Pancreas (tissue), 10 donors: ENCODE data around the gene URM1. TPM values are rescaled to one million over a fixed set of nuclear protein-coding genes. Genes with fewer than 3 reads are reported as not detected.

Experiments
- ATAC-seq, 4 donors: fragments of 200-7000 bp; cut with Tn5 transposase; one replicate each; pipeline versions ENCODE4 v1.8.0 to v1.9.1; 2020; ENCODE audit warnings: mild to moderate bottlenecking in 4 of 4, moderate library complexity in 4 of 4
- DNase-seq, 6 donors: peaks; one replicate each; pipeline ENCODE4 v3.0.0-alpha.2; 2020
- FAIRE-seq: peaks from 2 replicates; lab custom pipeline; 2012; peaks lifted over from hg19 to GRCh38; lab: Jason Lieb, UNC
- H3K27ac ChIP-seq, 4 donors: fragments of 200-600 bp; sonication (generic); 1 replicate in 3 of 4; 2 replicates in 1 of 4; pipeline versions ENCODE4 v1.5.0 to v1.8.0; 2020
- H3K27me3 ChIP-seq, 4 donors: fragments of 200-600 bp; one replicate each; pipeline ENCODE4 v1.8.0; 2021
- H3K36me3 ChIP-seq, 3 donors: fragments of 200-600 bp; sonication (generic) in 1 of 3; one replicate each; pipeline versions ENCODE4 v1.5.0 to v1.8.0; 2020 to 2021
- H3K4me1 ChIP-seq, 3 donors: fragments of 200-600 bp; one replicate each; pipeline ENCODE4 v1.8.0; 2021
- H3K4me3 ChIP-seq, 4 donors: fragments of 200-600 bp; sonication (generic) in 2 of 4; one replicate each; pipeline versions ENCODE4 v1.5.0 to v1.8.0; 2020 to 2021
- H3K9me3 ChIP-seq, 4 donors: fragments of 200-600 bp; one replicate each; pipeline ENCODE4 v1.8.0; 2021
- CTCF ChIP-seq, 4 donors: fragments of 200-600 bp; sonication (generic) in 3 of 4; IDR thresholded peaks; one replicate each; pipeline versions ENCODE4 v1.5.0 to v1.8.0; 2021; ENCODE audit warnings: antibody characterized with exemption in 4 of 4
- WGBS, 2 donors: extraction: QIAGEN DNeasy Blood & Tissue Kit; methylation state at CpG; one replicate each; pipeline ENCODE4 v1.1.7; 2013; 5-methylcytosine and 5-hydroxymethylcytosine counted together
- intact Hi-C, 3 donors: fragments of 100-400 bp; cut with DNase I; formaldehyde crosslinking; loops; one replicate each; pipeline versions ENCODE4 v1.11.1 to v1.14.2; 2022
- polyA plus RNA-seq, 2 donors: library from polyadenylated mRNA; stranded (reverse); fragments of 200-250 nt; gene quantifications; one replicate each; pipeline ENCODE4 v1.2.3, GENCODE V29; 2013
- total RNA-seq, 6 donors: library from RNA; stranded (reverse); fragmentation: NEBNext Ultra II Directional in 4 of 6; extraction: Animal tissue kit (Norgen Biotek cat#: 25700) in 4 of 6; gene quantifications; one replicate each; pipeline versions ENCODE4 v1.2.1 to v1.2.4, GENCODE V29; 2021 to 2023
- donor health status: healthy with polysubstance abuse.
- donor health status: DM: no; HTN: no; CAD: no; lungs with moderate emphysema.
- donor health status: DM: no; HTN: no; CAD: no.
- donor health status: control.
- donor health status: control.
- donor health status: Bipolar disorder and iron deficiency.
- donor health status: DM: yes; HTN: yes; CAD: no.
- donor health status: DM: no; HTN: no; CAD: no.
- donor health status: DM: no; HTN: no; CAD: no.
- donor health status: DM: yes; HTN: yes; CAD: no.

The URM1 gene
- total and polyA plus RNA-seq, 8 donors: 18.5 to 46.1 (median 33.4) TPM

GRCh38 chr9:128391956-128392301 is 20.8 kb downstream of the URM1 start:
- WGBS, 2 donors: 92 to 95% methylated on average over 21 of the region's 21 CpGs
- DNase-seq (no peak), ATAC-seq (no peak), FAIRE-seq (no peak)
- Histone ChIP-seq H3K9me3 (no peaks in the 10 kb centered on the region), H3K27ac (no peak overlapping the region), H3K27me3 (no peaks in the 10 kb centered on the region), H3K36me3 (peaks cover 0 to 36% (median 15%) of the 10 kb centered on the region in 3 donors), H3K4me3 (no peak overlapping the region), H3K4me1 (no peaks in the 10 kb centered on the region)
- intact Hi-C loops: no loop called here
- no peak for TF ChIP-seq CTCF (IDR thresholded peaks at IDR 0.05)

- peak in 1 of 6 donors; percentile 62 for DNase-seq
- TF ChIP-seq CTCF (IDR thresholded peaks at IDR 0.05): no peak
- Histone ChIP-seq H3K36me3 (peaks cover 0 to 30% (median 13%) of the 10 kb centered on the region in 3 donors), H3K4me1 (no peaks in the 10 kb centered on the region), H3K27ac (no peak overlapping the region), H3K4me3 (no peak overlapping the region), H3K9me3 (no peaks in the 10 kb centered on the region), H3K27me3 (no peaks in the 10 kb centered on the region)
- intact Hi-C loops: no loop called here
- FAIRE-seq: no peak
- ATAC-seq: no peak
- 89 to 90% methylated on average over 85 to 88 of the region's 88 CpGs for WGBS, 2 donors
These were observed 21.3 kb downstream of the URM1 start for GRCh38 chr9:128392302-128393144.

- DNase-seq: peak in 1 of 6 donors; percentile 66
- intact Hi-C loops: no loop called here
- peaks cover 0 to 23% (median 9%) of the 10 kb centered on the region in 3 donors for H3K36me3 ChIP-seq
- no peak overlapping the region for H3K4me3 ChIP-seq
- no peak overlapping the region for H3K27ac ChIP-seq
- FAIRE-seq: no peak
- TF ChIP-seq CTCF (IDR thresholded peaks at IDR 0.05): no peak
- H3K27me3 ChIP-seq: no peaks in the 10 kb centered on the region
- no peaks in the 10 kb centered on the region for H3K4me1 ChIP-seq
- 83 to 88% methylated on average over 51 to 56 of the region's 56 CpGs for WGBS, 2 donors
- no peak for ATAC-seq
- no peaks in the 10 kb centered on the region for H3K9me3 ChIP-seq
These were observed 22.1 kb downstream of the URM1 start for GRCh38 chr9:128393145-128393775.

- 62 to 65% methylated on average over 7 of the region's 7 CpGs for WGBS, 2 donors
- Histone ChIP-seq H3K4me1 (no peaks in the 10 kb centered on the region), H3K4me3 (no peak overlapping the region), H3K27me3 (no peaks in the 10 kb centered on the region), H3K9me3 (no peaks in the 10 kb centered on the region), H3K27ac (no peak overlapping the region), H3K36me3 (peaks cover 0 to 16% (median 9%) of the 10 kb centered on the region in 3 donors)
- ATAC-seq (no peak), DNase-seq (no peak), FAIRE-seq (no peak)
- intact Hi-C loops: no loop called here
- TF ChIP-seq CTCF (IDR thresholded peaks at IDR 0.05): no peak
These were observed 22.8 kb downstream of the URM1 start for GRCh38 chr9:128393970-128394369.
